IMR-90 (cell line): ENCODE measurements around the gene IFT43. TPM values are rescaled to one million over a fixed set of nuclear protein-coding genes. Genes with fewer than 3 reads are reported as not detected.

ENCODE experiments used
- ATAC-seq: fragments of 200-7000 bp; cut with Tn5 transposase; 2 replicates; pipeline ENCODE4 v1.9.1; 2020; ENCODE audit warnings: low read depth, mild to moderate bottlenecking, moderate library complexity
- BruUV-seq: library from RNA; stranded (reverse); fragments of 400-500 nt; replicated peaks from 2 replicates; lab custom pipeline; 2021; lab: Mats Ljungman, UMichigan
- CTCF ChIA-PET: fragments of 300-600 bp; formaldehyde crosslinking; extraction: SDS; loops from one replicate; lab custom pipeline; 2021; ENCODE audit warnings: antibody characterized with exemption; lab: Yijun Ruan, JAX
- POLR2A ChIA-PET: fragments of 300-600 bp; sonication (Branson Sonifier 250); formaldehyde crosslinking; loops from one replicate; lab custom pipeline; 2022; ENCODE audit warnings: antibody characterized with exemption; ENCODE audit not compliant: unreplicated experiment; lab: Charles Lee
- DNase-seq: peaks from one replicate; pipeline ENCODE4 v3.0.0; 2013
- H2AFZ ChIP-seq: replicated peaks from 2 replicates; pipeline ENCODE3; 2013; ENCODE audit warnings: low read length, mild to moderate bottlenecking; ENCODE audit not compliant: poor library complexity
- H2AK5ac ChIP-seq: 2 replicates; pipeline ENCODE4 v1.6.1; 2013; ENCODE audit warnings: low read depth, low read length, inconsistent platforms
- H2AK9ac ChIP-seq: replicated peaks from 2 replicates; pipeline ENCODE3; 2013; ENCODE audit warnings: mild to moderate bottlenecking, low read depth, low read length, moderate library complexity; ENCODE audit not compliant: poor library complexity
- H2BK120ac ChIP-seq: 2 replicates; pipeline ENCODE4 v1.6.1; 2013; ENCODE audit warnings: low read depth, low read length, inconsistent platforms
- H2BK15ac ChIP-seq: 3 replicates; pipeline ENCODE4 v1.6.1; 2013; ENCODE audit warnings: low read depth, low read length, inconsistent platforms
- H2BK20ac ChIP-seq: 2 replicates; pipeline ENCODE4 v1.6.1; 2013; ENCODE audit warnings: low read depth, mild to moderate bottlenecking, inconsistent platforms, low read length, moderate library complexity
- H2BK5ac ChIP-seq: 2 replicates; pipeline ENCODE4 v1.6.1; 2013; ENCODE audit warnings: mild to moderate bottlenecking, low read depth, low read length, inconsistent platforms; ENCODE audit not compliant: poor library complexity, severe bottlenecking
- H3K14ac ChIP-seq: replicated peaks from 2 replicates; pipeline ENCODE4 v1.6.1; 2013; ENCODE audit warnings: low read depth, low read length, inconsistent platforms
- H3K18ac ChIP-seq: 2 replicates; pipeline ENCODE4 v1.6.1; 2013; ENCODE audit warnings: low read depth, low read length, control low read depth
- H3K23ac ChIP-seq: 2 replicates; pipeline ENCODE4 v1.6.1; 2013; ENCODE audit warnings: low read depth, low read length, inconsistent platforms
- H3K27ac ChIP-seq: 2 replicates; pipeline ENCODE4 v1.5.1; 2013; ENCODE audit warnings: mild to moderate bottlenecking, control low read depth, low read length; ENCODE audit not compliant: insufficient read depth
- H3K27me3 ChIP-seq: 2 replicates; pipeline ENCODE4 v1.6.1; 2013; ENCODE audit warnings: low read length; ENCODE audit not compliant: control insufficient read depth, insufficient read depth
- H3K36me3 ChIP-seq: 2 replicates; pipeline ENCODE4 v1.6.1; 2013; ENCODE audit warnings: low read length, mixed read lengths; ENCODE audit not compliant: control insufficient read depth, insufficient read depth
- H3K4ac ChIP-seq: 2 replicates; pipeline ENCODE4 v1.6.1; 2013; ENCODE audit warnings: low read depth, low read length, inconsistent platforms
- H3K4me1 ChIP-seq: 2 replicates; pipeline ENCODE4 v1.6.1; 2013; ENCODE audit warnings: low read length, mixed read lengths; ENCODE audit not compliant: control insufficient read depth, insufficient read depth
- H3K4me2 ChIP-seq: 2 replicates; pipeline ENCODE4 v1.6.1; 2013; ENCODE audit warnings: low read depth, mild to moderate bottlenecking, control low read depth, low read length, moderate library complexity
- H3K4me3 ChIP-seq: 2 replicates; pipeline ENCODE4 v1.5.1; 2013; ENCODE audit warnings: low read depth, mild to moderate bottlenecking, control low read depth, low read length, moderate library complexity; ENCODE audit not compliant: insufficient read depth
- H3K56ac ChIP-seq: 2 replicates; pipeline ENCODE4 v1.6.1; 2013; ENCODE audit warnings: low read length, inconsistent platforms; ENCODE audit not compliant: insufficient read depth; ENCODE audit errors: extremely low read depth
- H3K79me1 ChIP-seq, 2 experiments: 2 replicates each; pipeline ENCODE4 v1.6.1; 2013; ENCODE audit warnings: low read length in 2 of 2, inconsistent platforms in 1 of 2, low read depth in 1 of 2
- H3K9ac ChIP-seq: 2 replicates; pipeline ENCODE4 v1.6.1; 2013; ENCODE audit warnings: low read depth, low read length, control low read depth
- H3K9me1 ChIP-seq: 2 replicates; pipeline ENCODE4 v1.6.1; 2013; ENCODE audit warnings: low read length, inconsistent platforms; ENCODE audit not compliant: insufficient read depth
- H3K9me3 ChIP-seq: 2 replicates; pipeline ENCODE4 v1.6.1; 2013; ENCODE audit warnings: low read length; ENCODE audit not compliant: control insufficient read depth, insufficient read depth
- H4K20me1 ChIP-seq: 2 replicates; pipeline ENCODE4 v1.6.1; 2013; ENCODE audit warnings: low read length, inconsistent platforms; ENCODE audit not compliant: insufficient read depth
- H4K5ac ChIP-seq: 2 replicates; pipeline ENCODE4 v1.6.1; 2013; ENCODE audit warnings: mild to moderate bottlenecking, low read depth, low read length, control low read depth
- H4K8ac ChIP-seq, 2 experiments: 2 replicates each; pipeline ENCODE4 v1.6.1; 2013; ENCODE audit warnings: low read depth in 2 of 2, low read length in 2 of 2, control low read depth in 1 of 2, inconsistent platforms in 1 of 2
- H4K91ac ChIP-seq: 2 replicates; pipeline ENCODE4 v1.6.1; 2013; ENCODE audit warnings: low read depth, low read length, inconsistent platforms; ENCODE audit not compliant: insufficient read depth
- MAZ ChIP-seq: IDR thresholded peaks from 2 replicates; pipeline ENCODE4 v1.6.1; 2012; ENCODE audit warnings: low read depth, mild to moderate bottlenecking, low read length, improper control_type of control experiment, moderate library complexity, borderline replicate concordance
- MXI1 ChIP-seq: IDR thresholded peaks from 2 replicates; pipeline ENCODE4 v1.6.1; 2012; ENCODE audit warnings: low read depth, mild to moderate bottlenecking, low read length, moderate library complexity, borderline replicate concordance
- RFX5 ChIP-seq: IDR thresholded peaks from 2 replicates; pipeline ENCODE4 v1.8.0; 2012; ENCODE audit warnings: low read depth, mild to moderate bottlenecking, low read length, moderate library complexity
- WGBS, 2 experiments: methylation state at CpG; one replicate each; pipeline versions ENCODE4 v1.1.5 to v1.1.7; 2013; ENCODE audit warnings: missing lambda C conversion rate in 2 of 2; ENCODE audit not compliant: insufficient read length in 1 of 2; ENCODE audit errors: extremely low coverage in 2 of 2; 5-methylcytosine and 5-hydroxymethylcytosine counted together
- dilution Hi-C: fragments of 300-500 bp; cut with HindIII; formaldehyde crosslinking; loops from one replicate; pipeline ENCODE4 v1.14.3; 2018; ENCODE audit warnings: low sequenced_read_pairs; ENCODE audit not compliant: unreplicated experiment
- in situ Hi-C: fragments of 300-500 bp; cut with MboI; formaldehyde crosslinking; loops from 3 replicates; pipeline ENCODE4 v1.14.3; 2019; ENCODE audit warnings: low sequenced_read_pairs, inconsistent platforms, mixed read lengths
- intact Hi-C: fragments of 100-400 bp; cut with micrococcal nuclease; formaldehyde crosslinking; loops from 2 replicates; pipeline ENCODE4 v1.10.0; 2022
- polyA plus RNA-seq, 3 experiments: library from polyadenylated mRNA; depleted of rRNA; stranded (reverse); fragments of >200 nt; gene quantifications; 2 replicates each; pipeline ENCODE4 v1.2.3, GENCODE V29; 2012; ENCODE audit warnings: low replicate concordance in 1 of 3
- total RNA-seq: library from RNA; depleted of rRNA; stranded (reverse); fragments of >200 nt; gene quantifications from 2 replicates; pipeline ENCODE4 v1.2.3, GENCODE V29; 2012
- TF ChIP-seq, protein P1 (sequence below): fragments of 150-350 bp; IDR thresholded peaks from 2 replicates; pipeline ENCODE4 v1.6.1; 2017; ENCODE audit warnings: mild to moderate bottlenecking, antibody characterized with exemption, low read length, low read depth

The IFT43 gene
- total and polyA plus RNA-seq, 2 of the 4 experiments (the other 2 are of a cell fraction) = 41.4 to 43.2 TPM

DNA sequence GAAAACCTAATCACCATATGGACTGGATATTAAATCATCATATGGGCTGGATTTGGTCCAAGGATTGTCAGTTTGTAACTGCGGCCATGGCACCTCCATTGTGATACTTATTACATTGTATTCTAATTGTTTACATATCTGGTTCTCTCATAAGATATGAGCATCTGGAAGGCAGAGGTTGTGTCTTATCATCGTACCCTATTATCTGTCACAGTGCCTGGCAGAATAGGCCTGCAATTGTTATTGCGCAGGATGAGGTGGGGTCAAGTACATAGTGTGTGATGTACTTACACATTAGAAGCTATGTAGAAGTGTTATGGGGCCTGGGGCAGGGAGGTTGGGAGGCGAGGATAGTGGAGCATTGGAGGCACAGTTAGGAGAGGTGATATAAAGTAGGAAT lies 4.7 kb downstream of the IFT43 start:
- TF ChIP-seq, protein P1, sequence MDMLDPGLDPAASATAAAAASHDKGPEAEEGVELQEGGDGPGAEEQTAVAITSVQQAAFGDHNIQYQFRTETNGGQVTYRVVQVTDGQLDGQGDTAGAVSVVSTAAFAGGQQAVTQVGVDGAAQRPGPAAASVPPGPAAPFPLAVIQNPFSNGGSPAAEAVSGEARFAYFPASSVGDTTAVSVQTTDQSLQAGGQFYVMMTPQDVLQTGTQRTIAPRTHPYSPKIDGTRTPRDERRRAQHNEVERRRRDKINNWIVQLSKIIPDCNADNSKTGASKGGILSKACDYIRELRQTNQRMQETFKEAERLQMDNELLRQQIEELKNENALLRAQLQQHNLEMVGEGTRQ = no peak
- no peak for TF ChIP-seq RFX5
- no peak for TF ChIP-seq MXI1
- no peak for TF ChIP-seq MAZ
- Histone ChIP-seq H3K14ac (no peak overlapping the region), H4K8ac (no peak overlapping the region), H4K20me1 (no peaks in the 10 kb centered on the region; the same call in 1 of the 2 replicates), H2BK20ac (0 out of 2 replicates have a peak overlapping the region, but pooled peaks have one; percentile 16), H3K23ac (no peak overlapping the region), H4K5ac (no peak overlapping the region), H3K4me1 (peaks cover 8% of the 10 kb centered on the region), H4K91ac (no peak overlapping the region), H3K9me1 (peaks cover 5% of the 10 kb centered on the region), H3K9ac (no peak overlapping the region), H3K9me3 (no peaks in the 10 kb centered on the region), H3K79me1 (peaks cover 12 to 23% of the 10 kb centered on the region in 2 experiments), H2AFZ (no peak overlapping the region), H3K4me3 (no peak overlapping the region), H2AK5ac (no peak overlapping the region), H3K4me2 (no peak overlapping the region), H2BK5ac (no peak overlapping the region), H3K36me3 (peaks cover 17% of the 10 kb centered on the region), H2BK15ac (no peak overlapping the region), H3K18ac (no peak overlapping the region), H3K27me3 (no peaks in the 10 kb centered on the region), H3K4ac (no peak overlapping the region), H3K27ac (no peak overlapping the region), H2AK9ac (no peak overlapping the region), H3K56ac (no peak overlapping the region), H2BK120ac (no peak overlapping the region)
- ATAC-seq (no peak), DNase-seq (no peak)
- no TSS peak for BruUV-seq
- dilution Hi-C loops (no loop called here), in situ Hi-C loops (loop anchor here (25.0 kb wide), 1 partner anchor 1072 kb away; no protein-coding TSS in a partner anchor), intact Hi-C loops (no loop called here)
- CTCF ChIA-PET = interaction anchor here (1.1 kb wide), 1 partner anchor 279 kb away, joined by 6 read pairs; no protein-coding TSS in a partner anchor
- 100% methylated on average over 1 of the region's 4 CpGs; no CpG with 5 or more reads in 1 of the 2 experiments for WGBS, 2 experiments
- POLR2A ChIA-PET = no interaction called here
